Caco-2 (cell line): Measurements from ENCODE around the gene FGF12. TPM values are rescaled to one million over a fixed set of nuclear protein-coding genes. Genes with fewer than 3 reads are reported as not detected.

ENCODE experiments used
- BruUV-seq: library from RNA; stranded (reverse); fragments of 400-500 nt; replicated peaks from 2 replicates; lab custom pipeline; 2021; lab: Mats Ljungman, UMichigan
- CTCF ChIA-PET: fragments of 300-600 bp; sonication (Branson Sonifier 250); formaldehyde crosslinking; loops from one replicate; lab custom pipeline; 2022; ENCODE audit warnings: antibody characterized with exemption; lab: Charles Lee
- POLR2A ChIA-PET: fragments of 300-600 bp; sonication (Branson Sonifier 250); formaldehyde crosslinking; loops from one replicate; lab custom pipeline; 2022; ENCODE audit warnings: antibody characterized with exemption; lab: Charles Lee
- DNase-seq, 2 experiments: peaks; one replicate each; pipeline versions ENCODE4 v3.0.0 to v3.0.0-alpha.2; 2020 to 2022
- H3K27me3 ChIP-seq: replicated peaks from 2 replicates; pipeline ENCODE4 v1.6.0; 2011; ENCODE audit warnings: low read length; ENCODE audit not compliant: control insufficient read depth, insufficient read depth
- H3K36me3 ChIP-seq: 2 replicates; pipeline ENCODE4 v1.5.1; 2011; ENCODE audit warnings: low read length; ENCODE audit not compliant: control insufficient read depth, insufficient read depth
- H3K4me1 ChIP-seq: fragments of 250-450 bp; sonication (Bioruptor Pico); 2 replicates; pipeline ENCODE4 v1.5.1; 2020; ENCODE audit warnings: mild to moderate bottlenecking
- H3K4me3 ChIP-seq: 2 replicates; pipeline ENCODE4 v1.5.1; 2011; ENCODE audit warnings: low read depth, mild to moderate bottlenecking, control low read depth, low read length
- H3K9me3 ChIP-seq: fragments of 250-450 bp; sonication (Bioruptor Pico); 2 replicates; pipeline ENCODE4 v1.5.1; 2020; ENCODE audit warnings: mild to moderate bottlenecking, moderate library complexity
- H3K27ac Mint-ChIP-seq: one replicate; pipeline ENCODE4 v1.8.0; 2022; ENCODE audit warnings: mixed read lengths; ENCODE audit not compliant: unreplicated experiment
- H3K27me3 Mint-ChIP-seq: one replicate; pipeline ENCODE4 v1.8.0; 2022; ENCODE audit warnings: mixed read lengths; ENCODE audit not compliant: insufficient read depth, unreplicated experiment
- H3K36me3 Mint-ChIP-seq: one replicate; pipeline ENCODE4 v1.8.0; 2022; ENCODE audit warnings: mild to moderate bottlenecking, mixed read lengths; ENCODE audit not compliant: insufficient read depth, unreplicated experiment
- H3K4me1 Mint-ChIP-seq: one replicate; pipeline ENCODE4 v1.8.0; 2022; ENCODE audit warnings: low read depth, mixed read lengths; ENCODE audit not compliant: unreplicated experiment
- H3K4me3 Mint-ChIP-seq: one replicate; pipeline ENCODE4 v1.8.0; 2022; ENCODE audit warnings: mild to moderate bottlenecking, moderate library complexity, mixed read lengths; ENCODE audit not compliant: unreplicated experiment
- H3K9me3 Mint-ChIP-seq: one replicate; pipeline ENCODE4 v1.8.0; 2022; ENCODE audit warnings: mixed read lengths; ENCODE audit not compliant: unreplicated experiment
- intact Hi-C: fragments of 100-400 bp; cut with micrococcal nuclease; formaldehyde crosslinking; loops from one replicate; pipeline ENCODE4 v1.10.0; 2022; ENCODE audit not compliant: unreplicated experiment
- total RNA-seq: library from RNA; stranded (reverse); gene quantifications from 2 replicates; pipeline ENCODE4 v1.2.3, GENCODE V29; 2022
- TF ChIP-seq, protein P1 (sequence below), 2 experiments: fragments of 200-600 bp in 1 of 2; IDR thresholded peaks; 1 replicate in 1 of 2; 2 replicates in 1 of 2; pipeline versions ENCODE4 v1.5.1 to v1.8.0; 2011 to 2022; ENCODE audit warnings: antibody characterized with exemption in 1 of 2, control low read depth in 1 of 2, inconsistent platforms in 1 of 2, low read depth in 1 of 2, low read length in 1 of 2, mild to moderate bottlenecking in 1 of 2, moderate library complexity in 1 of 2; ENCODE audit not compliant: insufficient read depth in 1 of 2, severe bottlenecking in 1 of 2, unreplicated experiment in 1 of 2

FGF12 gene
- total RNA-seq, 1 experiment from 2014 or later: 0.41 TPM

DNA sequence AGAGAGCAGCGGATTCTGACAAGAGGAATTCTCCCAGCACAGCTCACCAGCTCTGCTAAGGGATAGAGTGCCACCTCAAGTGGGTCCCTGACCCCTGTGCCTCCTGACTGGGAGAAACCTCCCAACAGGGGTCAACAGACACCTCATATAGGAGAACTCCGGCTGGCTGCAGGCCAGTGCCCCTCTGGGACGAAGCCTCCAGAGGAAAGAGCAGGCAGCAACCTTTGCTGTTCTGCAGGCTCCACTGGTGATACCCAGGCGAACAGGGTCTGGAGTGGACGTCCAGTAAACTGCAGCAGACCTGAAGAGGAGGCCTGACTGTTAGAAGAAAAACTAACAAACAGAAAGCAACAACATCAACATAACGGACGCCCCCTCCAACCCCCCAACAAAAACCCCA is 31.3 kb upstream of the FGF12 start:
- Histone ChIP-seq H3K4me1 (no peaks in the 10 kb centered on the region), H3K27me3 (no peaks in the 10 kb centered on the region), H3K4me3 (no peak overlapping the region), H3K9me3 (no peaks in the 10 kb centered on the region), H3K36me3 (no peaks in the 10 kb centered on the region)
- BruUV-seq: no TSS peak
- intact Hi-C loops: no loop called here
- Mint-ChIP-seq H3K27ac (no peak overlapping the region), H3K27me3 (peaks cover 19% of the 10 kb centered on the region), H3K4me1 (no peaks in the 10 kb centered on the region), H3K36me3 (no peaks in the 10 kb centered on the region), H3K4me3 (no peak overlapping the region), H3K9me3 (no peaks in the 10 kb centered on the region)
- TF ChIP-seq, protein P1, sequence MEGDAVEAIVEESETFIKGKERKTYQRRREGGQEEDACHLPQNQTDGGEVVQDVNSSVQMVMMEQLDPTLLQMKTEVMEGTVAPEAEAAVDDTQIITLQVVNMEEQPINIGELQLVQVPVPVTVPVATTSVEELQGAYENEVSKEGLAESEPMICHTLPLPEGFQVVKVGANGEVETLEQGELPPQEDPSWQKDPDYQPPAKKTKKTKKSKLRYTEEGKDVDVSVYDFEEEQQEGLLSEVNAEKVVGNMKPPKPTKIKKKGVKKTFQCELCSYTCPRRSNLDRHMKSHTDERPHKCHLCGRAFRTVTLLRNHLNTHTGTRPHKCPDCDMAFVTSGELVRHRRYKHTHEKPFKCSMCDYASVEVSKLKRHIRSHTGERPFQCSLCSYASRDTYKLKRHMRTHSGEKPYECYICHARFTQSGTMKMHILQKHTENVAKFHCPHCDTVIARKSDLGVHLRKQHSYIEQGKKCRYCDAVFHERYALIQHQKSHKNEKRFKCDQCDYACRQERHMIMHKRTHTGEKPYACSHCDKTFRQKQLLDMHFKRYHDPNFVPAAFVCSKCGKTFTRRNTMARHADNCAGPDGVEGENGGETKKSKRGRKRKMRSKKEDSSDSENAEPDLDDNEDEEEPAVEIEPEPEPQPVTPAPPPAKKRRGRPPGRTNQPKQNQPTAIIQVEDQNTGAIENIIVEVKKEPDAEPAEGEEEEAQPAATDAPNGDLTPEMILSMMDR (IDR thresholded peaks at IDR 0.05; ENCODE audit: insufficient read depth in 1 of 2, low read depth in 1 of 2, low read length in 1 of 2, severe bottlenecking in 1 of 2, unreplicated experiment in 1 of 2): no peak
- ChIA-PET POLR2A (no interaction called here), CTCF (no interaction called here)
- DNase-seq: no peak

DNA sequence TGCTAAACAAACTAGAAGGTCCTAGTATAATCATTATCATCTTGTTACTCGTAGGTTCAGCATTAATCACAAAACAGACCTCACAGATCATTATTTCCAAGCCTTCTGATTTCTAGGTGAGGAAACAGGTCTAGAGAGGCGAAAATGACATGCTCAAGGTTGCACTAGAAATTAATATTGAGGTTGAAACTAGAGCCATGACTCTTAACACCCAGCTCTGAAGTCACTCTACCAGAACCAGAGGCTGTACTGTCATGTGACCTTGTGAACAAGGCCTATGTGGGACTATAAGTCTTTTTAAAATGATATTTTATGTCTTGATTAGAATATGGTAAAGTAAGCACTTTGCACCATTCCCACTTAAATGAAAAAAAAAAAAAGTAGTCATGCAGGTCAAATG is 23.8 kb upstream of the FGF12 start:
- no peaks in the 10 kb centered on the region for H3K4me1 ChIP-seq
- TF ChIP-seq, protein P1 (IDR thresholded peaks at IDR 0.05; ENCODE audit: insufficient read depth in 1 of 2, low read depth in 1 of 2, low read length in 1 of 2, severe bottlenecking in 1 of 2, unreplicated experiment in 1 of 2): no peak
- H3K9me3 Mint-ChIP-seq: no peaks in the 10 kb centered on the region
- peaks cover 10% of the 10 kb centered on the region for H3K27me3 Mint-ChIP-seq
- H3K27ac Mint-ChIP-seq: no peak overlapping the region
- H3K27me3 ChIP-seq: no peaks in the 10 kb centered on the region
- ChIA-PET CTCF (no interaction called here), POLR2A (no interaction called here)
- H3K9me3 ChIP-seq: no peaks in the 10 kb centered on the region
- no peaks in the 10 kb centered on the region for H3K36me3 Mint-ChIP-seq
- no peak overlapping the region for H3K4me3 ChIP-seq
- intact Hi-C loops: no loop called here
- H3K36me3 ChIP-seq: no peaks in the 10 kb centered on the region
- no TSS peak for BruUV-seq
- H3K4me1 Mint-ChIP-seq: no peaks in the 10 kb centered on the region
- H3K4me3 Mint-ChIP-seq: no peak overlapping the region
- no peak for DNase-seq

DNA sequence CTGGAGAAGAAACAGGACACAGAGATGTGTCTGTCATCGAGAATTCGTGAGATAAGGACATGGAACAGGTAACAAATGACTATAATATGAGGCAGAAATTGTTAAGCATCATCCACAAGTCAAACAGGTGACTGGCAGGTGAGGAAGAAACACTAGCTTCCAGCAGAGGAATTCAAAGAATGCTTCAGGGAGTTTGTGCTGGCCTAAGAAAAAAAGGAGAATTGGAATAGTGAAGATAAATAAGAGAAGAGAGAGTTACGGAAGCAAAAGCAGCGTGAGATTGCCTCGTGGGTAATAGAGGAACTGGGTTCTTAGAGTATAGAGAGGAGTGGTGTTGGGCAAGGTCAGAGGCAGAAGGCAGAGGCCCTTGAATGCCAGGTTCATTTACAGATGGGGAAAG is 22.9 kb upstream of the FGF12 start:
- no peaks in the 10 kb centered on the region for H3K4me1 Mint-ChIP-seq
- TF ChIP-seq, protein P1 (IDR thresholded peaks at IDR 0.05; ENCODE audit: insufficient read depth in 1 of 2, low read depth in 1 of 2, low read length in 1 of 2, severe bottlenecking in 1 of 2, unreplicated experiment in 1 of 2): no peak
- H3K9me3 ChIP-seq: no peaks in the 10 kb centered on the region
- peaks cover 7% of the 10 kb centered on the region for H3K27me3 Mint-ChIP-seq
- POLR2A ChIA-PET: no interaction called here
- H3K9me3 Mint-ChIP-seq: no peaks in the 10 kb centered on the region
- no peak overlapping the region for H3K27ac Mint-ChIP-seq
- DNase-seq: no peak
- no peaks in the 10 kb centered on the region for H3K36me3 ChIP-seq
- intact Hi-C loops: no loop called here
- no peak overlapping the region for H3K4me3 ChIP-seq
- no peaks in the 10 kb centered on the region for H3K27me3 ChIP-seq
- H3K36me3 Mint-ChIP-seq: no peaks in the 10 kb centered on the region
- H3K4me1 ChIP-seq: no peaks in the 10 kb centered on the region
- no TSS peak for BruUV-seq
- CTCF ChIA-PET: no interaction called here
- H3K4me3 Mint-ChIP-seq: no peak overlapping the region
